H1 (cell line): ENCODE data around the gene BATF3. TPM values are rescaled to one million over a fixed set of nuclear protein-coding genes. Genes with fewer than 3 reads are reported as not detected.

Source experiments
- CTCF ChIA-PET: fragments of 300-600 bp; sonication (Branson Sonifier 250); formaldehyde crosslinking; loops from one replicate; lab custom pipeline; 2021; ENCODE audit not compliant: partially characterized antibody; lab: Charles Lee
- POLR2A ChIA-PET: fragments of 300-600 bp; sonication (Branson Sonifier 250); formaldehyde crosslinking; loops from one replicate; lab custom pipeline; 2021; ENCODE audit warnings: inconsistent platforms; ENCODE audit not compliant: partially characterized antibody; lab: Charles Lee
- DNase-seq, 2 experiments: peaks; one replicate each; pipeline versions ENCODE4 v3.0.0 to v3.0.0-alpha.2; 2010 to 2022; ENCODE audit warnings: low spot score in 2 of 2, low read depth in 1 of 2, mixed read lengths in 1 of 2
- FAIRE-seq: peaks from 2 replicates; lab custom pipeline; 2011; peaks lifted over from hg19 to GRCh38; lab: Jason Lieb, UNC
- H2AFZ ChIP-seq: 2 replicates; pipeline ENCODE4 v1.8.1; 2012; ENCODE audit warnings: low read length, inconsistent platforms
- H2AK5ac ChIP-seq: 2 replicates; pipeline ENCODE4 v1.6.1; 2013; ENCODE audit warnings: low read depth, low read length
- H2BK120ac ChIP-seq: replicated peaks from 2 replicates; pipeline ENCODE3; 2013; ENCODE audit warnings: low read depth, low read length, inconsistent platforms
- H2BK12ac ChIP-seq: 2 replicates; pipeline ENCODE4 v1.6.1; 2013; ENCODE audit warnings: low read depth, low read length
- H2BK15ac ChIP-seq: 2 replicates; pipeline ENCODE4 v1.6.1; 2013; ENCODE audit warnings: low read length
- H2BK20ac ChIP-seq: 2 replicates; pipeline ENCODE4 v1.6.1; 2013; ENCODE audit warnings: low read length
- H2BK5ac ChIP-seq: 2 replicates; pipeline ENCODE4 v1.6.1; 2013; ENCODE audit warnings: low read depth, low read length
- H3K14ac ChIP-seq: 2 replicates; pipeline ENCODE4 v1.6.1; 2013; ENCODE audit warnings: inconsistent platforms; ENCODE audit not compliant: insufficient read length
- H3K18ac ChIP-seq: 2 replicates; pipeline ENCODE4 v1.6.1; 2013; ENCODE audit warnings: low read length; ENCODE audit errors: extremely low read depth
- H3K23ac ChIP-seq: 2 replicates; pipeline ENCODE4 v1.6.1; 2013; ENCODE audit warnings: inconsistent platforms; ENCODE audit not compliant: insufficient read length
- H3K23me2 ChIP-seq: 2 replicates; pipeline ENCODE4 v1.6.1; 2013; ENCODE audit warnings: low read depth, low read length
- H3K27ac ChIP-seq: 2 replicates; pipeline ENCODE4 v1.6.1; 2011; ENCODE audit warnings: low read depth, low read length, inconsistent platforms
- H3K27me3 ChIP-seq, 4 experiments: replicated peaks in 1 of 4; 1 replicate in 1 of 4; 2 replicates in 3 of 4; pipeline versions ENCODE4 v1.6.1 to v1.8.1; 2011 to 2013; ENCODE audit warnings: low read length in 3 of 4, mild to moderate bottlenecking in 3 of 4, inconsistent platforms in 2 of 4, mixed read lengths in 2 of 4, moderate library complexity in 1 of 4; ENCODE audit not compliant: control insufficient read depth in 3 of 4, insufficient read depth in 3 of 4; ENCODE audit errors: extremely low read depth in 1 of 4
- H3K36me3 ChIP-seq, 4 experiments: 2 replicates each; pipeline versions ENCODE4 v1.6.1 to v1.8.1; 2011 to 2013; ENCODE audit warnings: mild to moderate bottlenecking in 4 of 4, low read length in 3 of 4, moderate library complexity in 2 of 4, control low read depth in 1 of 4, inconsistent platforms in 1 of 4; ENCODE audit not compliant: insufficient read depth in 4 of 4, control insufficient read depth in 2 of 4
- H3K4ac ChIP-seq: replicated peaks from 2 replicates; pipeline ENCODE3; 2013; ENCODE audit warnings: low read length, low read depth, mixed read lengths, inconsistent platforms; ENCODE audit not compliant: insufficient read length
- H3K4me1 ChIP-seq, 4 experiments: replicated peaks in 1 of 4; 1 replicate in 1 of 4; 2 replicates in 3 of 4; pipeline versions ENCODE4 v1.6.1 to v1.8.1; 2011 to 2013; ENCODE audit warnings: low read length in 3 of 4, inconsistent platforms in 2 of 4, mixed read lengths in 1 of 4; ENCODE audit not compliant: insufficient read depth in 4 of 4, control insufficient read depth in 3 of 4
- H3K4me2 ChIP-seq, 2 experiments: 2 replicates each; pipeline versions ENCODE4 v1.6.1 to v1.8.1; 2011 to 2013; ENCODE audit warnings: low read depth in 2 of 2, low read length in 2 of 2, control low read depth in 1 of 2, inconsistent platforms in 1 of 2, mild to moderate bottlenecking in 1 of 2; ENCODE audit not compliant: insufficient read depth in 1 of 2
- H3K4me3 ChIP-seq, 4 experiments: fragments of 200-600, 300-600 bp in 1 of 4; sonication (generic), shearing (Covaris generic), sonication (Bioruptor Twin) in 1 of 4; 2 replicates each; pipeline versions ENCODE4 v1.5.1 to v1.8.1; 2011 to 2016; ENCODE audit warnings: low read length in 4 of 4, low read depth in 3 of 4, control low read depth in 2 of 4, inconsistent platforms in 2 of 4, mild to moderate bottlenecking in 2 of 4, mixed read lengths in 1 of 4, moderate library complexity in 1 of 4; ENCODE audit not compliant: insufficient read depth in 2 of 4; ENCODE audit errors: extremely low read depth in 1 of 4
- H3K56ac ChIP-seq: replicated peaks from 2 replicates; pipeline ENCODE3; 2013; ENCODE audit warnings: low read depth, mild to moderate bottlenecking, mixed read lengths, low read length, inconsistent platforms; ENCODE audit not compliant: insufficient read length
- H3K79me1 ChIP-seq: 2 replicates; pipeline ENCODE4 v1.6.1; 2013; ENCODE audit warnings: low read depth, low read length, control low read depth
- H3K79me2 ChIP-seq, 2 experiments: 2 replicates each; pipeline versions ENCODE4 v1.6.1 to v1.8.1; 2012 to 2013; ENCODE audit warnings: low read length in 2 of 2, mild to moderate bottlenecking in 2 of 2, inconsistent platforms in 1 of 2; ENCODE audit not compliant: insufficient read depth in 2 of 2, control insufficient read depth in 1 of 2
- H3K9ac ChIP-seq, 4 experiments: replicated peaks in 1 of 4; 1 replicate in 1 of 4; 2 replicates in 3 of 4; pipeline versions ENCODE4 v1.6.1 to v1.8.1; 2011 to 2013; ENCODE audit warnings: low read depth in 3 of 4, low read length in 3 of 4, control low read depth in 2 of 4, mild to moderate bottlenecking in 2 of 4, moderate library complexity in 2 of 4, inconsistent platforms in 1 of 4; ENCODE audit errors: extremely low read depth in 1 of 4
- H3K9me3 ChIP-seq, 2 experiments: 2 replicates each; pipeline versions ENCODE4 v1.6.1 to v1.8.1; 2012 to 2013; ENCODE audit warnings: mild to moderate bottlenecking in 2 of 2, moderate library complexity in 2 of 2, control low read depth in 1 of 2, inconsistent platforms in 1 of 2, low read depth in 1 of 2, low read length in 1 of 2, mixed read lengths in 1 of 2; ENCODE audit not compliant: insufficient read depth in 2 of 2
- H4K20me1 ChIP-seq, 2 experiments: replicated peaks in 1 of 2; 2 replicates each; pipeline versions ENCODE3 to v1.8.1; 2011 to 2013; ENCODE audit warnings: inconsistent platforms in 2 of 2, low read length in 2 of 2, mild to moderate bottlenecking in 1 of 2; ENCODE audit not compliant: insufficient read depth in 2 of 2, control insufficient read depth in 1 of 2
- H4K5ac ChIP-seq: 2 replicates; pipeline ENCODE4 v1.6.1; 2013; ENCODE audit warnings: low read length, low read depth, mixed read lengths, inconsistent platforms; ENCODE audit not compliant: insufficient read length
- H4K8ac ChIP-seq: 2 replicates; pipeline ENCODE4 v1.8.0; 2013; ENCODE audit warnings: mild to moderate bottlenecking, moderate library complexity, low read length, inconsistent platforms; ENCODE audit not compliant: insufficient read depth; ENCODE audit errors: extremely low read depth
- H4K91ac ChIP-seq: replicated peaks from 2 replicates; pipeline ENCODE3; 2013; ENCODE audit warnings: low read length, mixed read lengths, inconsistent platforms; ENCODE audit not compliant: insufficient read length
- BACH1 ChIP-seq: IDR thresholded peaks from 2 replicates; pipeline ENCODE4 v1.6.1; 2012; ENCODE audit warnings: low read length, improper control_type of control experiment
- BRCA1 ChIP-seq: IDR thresholded peaks from 2 replicates; pipeline ENCODE4 v1.6.1; 2012; ENCODE audit warnings: low read depth, low read length, improper control_type of control experiment
- CBX8 ChIP-seq: fragments of 300-800, 300-1000 bp; sonication (generic); IDR thresholded peaks from 2 replicates; pipeline ENCODE4 v1.7.1; 2016; ENCODE audit warnings: low read depth, low read length, borderline replicate concordance
- HDAC2 ChIP-seq, 2 experiments: fragments of 300-600 bp in 1 of 2; sonication (generic) in 1 of 2; IDR thresholded peaks; 2 replicates each; pipeline ENCODE4 v1.6.1; 2011 to 2012; ENCODE audit warnings: low read depth in 2 of 2, low read length in 2 of 2, mild to moderate bottlenecking in 2 of 2, moderate library complexity in 2 of 2, borderline replicate concordance in 1 of 2, inconsistent platforms in 1 of 2
- JUN ChIP-seq: IDR thresholded peaks from 2 replicates; pipeline ENCODE4 v1.6.1; 2011; ENCODE audit warnings: low read depth, mild to moderate bottlenecking, improper control_type of control experiment, low read length
- JUND ChIP-seq: IDR thresholded peaks from 2 replicates; pipeline ENCODE4 v1.6.1; 2011; ENCODE audit warnings: mild to moderate bottlenecking, improper control_type of control experiment, low read length
- POLR2AphosphoS5 ChIP-seq: IDR thresholded peaks from 2 replicates; pipeline ENCODE4 v1.6.1; 2011; ENCODE audit warnings: low read depth, low read length
- SP2 ChIP-seq: IDR thresholded peaks from 2 replicates; pipeline ENCODE4 v1.6.1; 2012; ENCODE audit warnings: mild to moderate bottlenecking, low read length, inconsistent platforms
- SUZ12 ChIP-seq: fragments of 200-600 bp; sonication (generic); IDR thresholded peaks from 2 replicates; pipeline ENCODE4 v1.6.1; 2012; ENCODE audit warnings: mild to moderate bottlenecking, inconsistent platforms, low read length, moderate library complexity, mixed read lengths
- TEAD4 ChIP-seq: IDR thresholded peaks from 2 replicates; pipeline ENCODE4 v1.6.1; 2012; ENCODE audit warnings: low read depth, low read length, inconsistent platforms, mixed read lengths
- WGBS, 2 experiments: shearing (Covaris generic) in 1 of 2; methylation state at CpG; one replicate each; pipeline versions ENCODE4 v1.1.6 to v1.1.7; 2013 to 2015; ENCODE audit warnings: low lambda C conversion rate in 2 of 2, mixed read lengths in 2 of 2, inconsistent platforms in 1 of 2, low coverage in 1 of 2, missing lambda C conversion rate in 1 of 2; ENCODE audit not compliant: insufficient replicate concordance in 2 of 2, insufficient coverage in 1 of 2, insufficient read length in 1 of 2; ENCODE audit errors: extremely low coverage in 1 of 2, missing lambda C conversion rate in 1 of 2; 5-methylcytosine and 5-hydroxymethylcytosine counted together
- polyA plus RNA-seq, 7 experiments: library from polyadenylated mRNA; depleted of rRNA in 3 of 7; stranded (reverse) in 5 of 7; unstranded in 2 of 7; fragments of >200 nt in 5 of 7; fragments of 200-250 nt in 2 of 7; gene quantifications; 1 replicate in 5 of 7; 2 replicates in 1 of 7; 4 replicates in 1 of 7; pipeline versions ENCODE4 v1.2.1 to v1.2.3, GENCODE V29; 2011 to 2013; ENCODE audit warnings: missing spikeins in 2 of 7, mixed read lengths in 2 of 7
- total RNA-seq: library from RNA; stranded (reverse); fragmentation: NEBNext Ultra II Directional; extraction: Animal tissue kit (Norgen Biotek cat#: 25700); gene quantifications from 2 replicates; pipeline ENCODE4 v1.2.1, GENCODE V29; 2021
- TF ChIP-seq, protein P1 (sequence below): IDR thresholded peaks from 2 replicates; pipeline ENCODE4 v1.6.1; 2012; ENCODE audit warnings: inconsistent platforms

Gene BATF3
- total and polyA plus RNA-seq, 2 of the 8 experiments (the other 6 are each of a cell fraction or from before 2014, with no cell fraction given): 6.3 TPM

DNA sequence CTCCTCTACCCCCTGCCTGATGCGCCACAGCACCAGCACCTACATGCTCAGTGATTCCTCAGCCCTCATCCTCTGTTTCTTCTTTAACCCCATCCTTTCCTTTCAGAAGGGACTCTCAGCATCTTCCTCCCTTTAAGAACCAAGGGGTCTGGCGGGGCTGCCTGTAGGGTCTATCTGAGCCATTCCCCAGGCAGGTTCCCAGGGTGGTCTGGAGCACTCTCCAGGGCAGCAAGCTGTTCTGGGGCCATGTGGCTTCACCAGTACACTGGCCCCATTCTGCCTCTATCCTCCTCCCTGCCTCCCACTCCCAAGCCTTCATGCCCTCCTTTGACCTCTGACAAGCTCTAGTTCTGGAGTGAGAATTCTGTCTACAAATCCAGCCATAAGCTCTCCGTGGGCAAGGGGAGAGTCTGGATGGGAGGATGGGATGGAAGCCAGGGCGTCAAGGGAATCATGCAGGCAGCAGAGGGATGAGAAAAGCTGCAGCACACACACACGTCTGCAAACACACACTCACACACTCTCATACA is 10.4 kb downstream of the BATF3 start:
- H3K79me1 ChIP-seq: no peaks in the 10 kb centered on the region
- H3K23ac ChIP-seq: no peak overlapping the region
- peak overlapping the region in 1 of 4 experiments; percentile 47; a peak in 2 of 7 replicates for H3K9ac ChIP-seq
- H3K4me1 ChIP-seq: peaks cover 0 to 9% (median 1%) of the 10 kb centered on the region in 4 experiments; a peak in 4 of 7 replicates
- peak overlapping the region; percentile 60; the same call in 1 of the 2 replicates for H2BK5ac ChIP-seq
- no peaks in the 10 kb centered on the region for H3K79me2 ChIP-seq
- H4K5ac ChIP-seq: no peak overlapping the region
- H3K27ac ChIP-seq: no peak overlapping the region
- no peak overlapping the region for H2AFZ ChIP-seq
- no peak overlapping the region for H4K91ac ChIP-seq
- no peak overlapping the region for H3K4me2 ChIP-seq
- no peak overlapping the region for H3K4ac ChIP-seq
- H3K4me3 ChIP-seq: no peak overlapping the region
- H4K8ac ChIP-seq: no peak overlapping the region; the same call in 1 of the 2 replicates
- H3K56ac ChIP-seq: peak overlapping the region; percentile 25
- H3K27me3 ChIP-seq: no peaks in the 10 kb centered on the region
- FAIRE-seq (no peak), DNase-seq (no peak)
- H2BK120ac ChIP-seq: no peak overlapping the region
- H3K36me3 ChIP-seq: no peaks in the 10 kb centered on the region
- no peak overlapping the region for H3K18ac ChIP-seq
- H2AK5ac ChIP-seq: peak overlapping the region; percentile 94; the same call in 1 of the 2 replicates
- H2BK12ac ChIP-seq: peak overlapping the region; percentile 78; the same call in 1 of the 2 replicates
- H3K23me2 ChIP-seq: peaks cover 5% of the 10 kb centered on the region; the same call in 1 of the 2 replicates
- peak overlapping the region; percentile 95 for H2BK15ac ChIP-seq
- no peak overlapping the region for H3K14ac ChIP-seq
- ChIA-PET CTCF (interaction anchor here (1.1 to 2.8 kb wide), 4 partner anchors 12 to 234 kb away, joined by 3 to 7 read pairs (median 4); no protein-coding TSS in a partner anchor), POLR2A (interaction anchor here (1.5 to 1.6 kb wide), 2 partner anchors 12 to 81 kb away, joined by 5 to 6 read pairs; partner anchors contain the start of gene ATF3)
- H4K20me1 ChIP-seq: peaks cover 0 to 4% of the 10 kb centered on the region in 2 experiments
- WGBS, 2 experiments: 93% methylated on average over 5 of the region's 5 CpGs; no CpG with 5 or more reads in 1 of the 2 experiments
- no peak overlapping the region for H2BK20ac ChIP-seq
- H3K9me3 ChIP-seq: no peaks in the 10 kb centered on the region
- TF ChIP-seq BACH1 (no peak), POLR2AphosphoS5 (no peak), JUND (no peak), SP2 (no peak), SUZ12 (no peak), TEAD4 (no peak), JUN (no peak), HDAC2 (IDR thresholded peaks at IDR 0.05; ENCODE audit: borderline replicate concordance in 1 of 2, low read depth in 2 of 2, low read length in 2 of 2) (no peak), CBX8 (no peak), BRCA1 (no peak)
- TF ChIP-seq, protein P1, sequence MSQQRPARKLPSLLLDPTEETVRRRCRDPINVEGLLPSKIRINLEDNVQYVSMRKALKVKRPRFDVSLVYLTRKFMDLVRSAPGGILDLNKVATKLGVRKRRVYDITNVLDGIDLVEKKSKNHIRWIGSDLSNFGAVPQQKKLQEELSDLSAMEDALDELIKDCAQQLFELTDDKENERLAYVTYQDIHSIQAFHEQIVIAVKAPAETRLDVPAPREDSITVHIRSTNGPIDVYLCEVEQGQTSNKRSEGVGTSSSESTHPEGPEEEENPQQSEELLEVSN: no peak
